GM12892 (cell line): ENCODE data around the gene TBC1D9B.

ENCODE experiments used
- POLR2A ChIP-seq: IDR thresholded peaks from 2 replicates; pipeline ENCODE4 v1.6.1; 2011; ENCODE audit warnings: low read depth, low read length, control low read depth
- POLR2AphosphoS5 ChIP-seq: IDR thresholded peaks from 2 replicates; pipeline ENCODE4 v1.6.1; 2011; ENCODE audit warnings: low read depth, low read length, control low read depth
- TAF1 ChIP-seq: IDR thresholded peaks from 2 replicates; pipeline ENCODE4 v1.6.1; 2011; ENCODE audit warnings: low read depth, mild to moderate bottlenecking, control low read depth, low read length, borderline replicate concordance

- no peak for TF ChIP-seq POLR2A
- no peak for TF ChIP-seq POLR2AphosphoS5
- no peak for TF ChIP-seq TAF1
Observed at GRCh38 chr5:179927824-179928223, 20.1 kb upstream of the TBC1D9B start.
